ENCODE measurements around the gene PRR20D.
"Not testable (repeated sequence)": the region's sequence is repeated elsewhere in the genome, so short reads cannot be mapped to it uniquely, and the experiment has no call there.

Gene PRR20D

DNA sequence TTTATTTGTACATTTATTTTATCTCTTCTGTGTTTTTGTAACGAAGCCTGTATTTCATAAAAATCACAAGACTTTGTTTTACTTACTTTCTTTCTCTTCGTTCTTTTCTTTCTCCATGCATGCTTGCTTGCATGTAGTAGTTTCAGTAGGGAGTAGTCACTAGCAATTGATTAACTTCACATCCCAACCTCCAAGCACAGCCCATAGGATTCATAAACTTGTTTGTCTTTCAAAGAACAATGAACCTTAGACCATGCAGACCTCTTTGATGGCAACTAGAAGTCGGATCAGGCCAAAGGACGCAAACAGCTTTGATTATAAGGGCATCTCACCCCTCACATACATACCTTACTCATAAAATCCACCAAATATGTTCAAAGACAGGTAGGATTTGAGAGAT is 22.8 kb upstream of the PRR20D start:
- Histone ChIP-seq H3K4me1 (no peaks in the 10 kb centered on the region), H3K9ac (no peak overlapping the region), H3K9me3 (ENCODE audit: control insufficient read depth, low read length) (no peaks in the 10 kb centered on the region), H3K4me3 (ENCODE audit: low read depth, low read length) (no peak overlapping the region), H3K79me2 (no peaks in the 10 kb centered on the region), H3K27ac (no peak overlapping the region), H2AFZ (no peak overlapping the region), H3K36me3 (ENCODE audit: control insufficient read depth, insufficient read depth, low read length) (no peaks in the 10 kb centered on the region), H3K4me2 (ENCODE audit: low read length) (no peak overlapping the region), H3K27me3 (ENCODE audit: control insufficient read depth, insufficient read depth, low read length) (no peaks in the 10 kb centered on the region)
- TF ChIP-seq, protein P1, sequence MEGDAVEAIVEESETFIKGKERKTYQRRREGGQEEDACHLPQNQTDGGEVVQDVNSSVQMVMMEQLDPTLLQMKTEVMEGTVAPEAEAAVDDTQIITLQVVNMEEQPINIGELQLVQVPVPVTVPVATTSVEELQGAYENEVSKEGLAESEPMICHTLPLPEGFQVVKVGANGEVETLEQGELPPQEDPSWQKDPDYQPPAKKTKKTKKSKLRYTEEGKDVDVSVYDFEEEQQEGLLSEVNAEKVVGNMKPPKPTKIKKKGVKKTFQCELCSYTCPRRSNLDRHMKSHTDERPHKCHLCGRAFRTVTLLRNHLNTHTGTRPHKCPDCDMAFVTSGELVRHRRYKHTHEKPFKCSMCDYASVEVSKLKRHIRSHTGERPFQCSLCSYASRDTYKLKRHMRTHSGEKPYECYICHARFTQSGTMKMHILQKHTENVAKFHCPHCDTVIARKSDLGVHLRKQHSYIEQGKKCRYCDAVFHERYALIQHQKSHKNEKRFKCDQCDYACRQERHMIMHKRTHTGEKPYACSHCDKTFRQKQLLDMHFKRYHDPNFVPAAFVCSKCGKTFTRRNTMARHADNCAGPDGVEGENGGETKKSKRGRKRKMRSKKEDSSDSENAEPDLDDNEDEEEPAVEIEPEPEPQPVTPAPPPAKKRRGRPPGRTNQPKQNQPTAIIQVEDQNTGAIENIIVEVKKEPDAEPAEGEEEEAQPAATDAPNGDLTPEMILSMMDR (IDR thresholded peaks at IDR 0.05): no peak

DNA sequence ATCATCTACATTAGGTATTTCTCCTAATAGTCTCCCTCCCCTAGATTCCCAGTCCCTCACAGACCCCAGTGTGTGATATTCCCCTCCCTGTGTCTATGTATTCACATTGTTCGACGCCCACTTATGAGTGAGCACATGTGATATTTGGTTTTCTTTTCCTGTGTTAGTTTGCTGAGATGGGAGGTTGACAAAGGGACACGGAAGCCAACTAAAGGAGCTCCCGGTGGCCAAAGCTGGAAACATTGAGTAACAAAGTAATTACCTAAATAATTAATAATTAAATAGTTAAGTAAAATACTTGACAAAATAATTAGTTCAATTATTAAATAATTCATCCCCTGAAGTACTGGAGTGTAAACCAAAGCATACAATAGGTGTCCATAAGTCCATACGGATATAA is 21.4 kb upstream of the PRR20D start:
- no peaks in the 10 kb centered on the region for H3K27me3 ChIP-seq (ENCODE audit: control insufficient read depth, insufficient read depth, low read length)
- no peak overlapping the region for H3K4me2 ChIP-seq (ENCODE audit: low read length)
- TF ChIP-seq, protein P1 (IDR thresholded peaks at IDR 0.05): no peak
- H3K36me3 ChIP-seq (ENCODE audit: control insufficient read depth, insufficient read depth, low read length): no peaks in the 10 kb centered on the region
- H3K9me3 ChIP-seq (ENCODE audit: control insufficient read depth, low read length): no peaks in the 10 kb centered on the region
- H3K79me2 ChIP-seq: no peaks in the 10 kb centered on the region
- H3K4me3 ChIP-seq (ENCODE audit: low read depth, low read length): no peak overlapping the region
- no peak overlapping the region for H3K9ac ChIP-seq
- H3K4me1 ChIP-seq: no peaks in the 10 kb centered on the region
- no peak overlapping the region for H2AFZ ChIP-seq
- no peak overlapping the region for H3K27ac ChIP-seq

DNA sequence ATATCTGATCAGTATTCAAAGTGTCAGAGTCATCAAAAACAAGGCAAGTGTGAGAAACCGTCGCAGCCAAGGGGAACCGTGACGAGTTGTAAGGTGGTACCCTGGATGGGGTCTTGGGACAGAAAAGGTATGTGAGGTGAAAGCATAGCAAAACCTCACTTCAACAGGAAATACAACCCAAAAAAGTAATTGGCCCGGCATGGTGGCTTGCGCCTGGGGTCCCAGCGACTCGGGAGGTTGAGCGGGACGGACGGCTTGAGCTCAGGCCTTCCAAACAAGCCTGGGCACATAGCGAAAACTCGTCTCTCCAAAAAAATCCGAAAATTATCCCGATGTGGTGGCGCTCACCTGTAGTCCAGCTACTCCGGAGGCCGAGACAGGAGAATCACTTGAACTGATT is 20.7 kb upstream of the PRR20D start:
- not testable (repeated sequence) for H2AFZ ChIP-seq; H3K36me3 ChIP-seq (ENCODE audit: control insufficient read depth, insufficient read depth, low read length); H3K4me2 ChIP-seq (ENCODE audit: low read length); H3K9me3 ChIP-seq (ENCODE audit: control insufficient read depth, low read length); H3K4me1 ChIP-seq; H3K27me3 ChIP-seq (ENCODE audit: control insufficient read depth, insufficient read depth, low read length); H3K27ac ChIP-seq; H3K79me2 ChIP-seq; H3K9ac ChIP-seq; H3K4me3 ChIP-seq (ENCODE audit: low read depth, low read length)

DNA sequence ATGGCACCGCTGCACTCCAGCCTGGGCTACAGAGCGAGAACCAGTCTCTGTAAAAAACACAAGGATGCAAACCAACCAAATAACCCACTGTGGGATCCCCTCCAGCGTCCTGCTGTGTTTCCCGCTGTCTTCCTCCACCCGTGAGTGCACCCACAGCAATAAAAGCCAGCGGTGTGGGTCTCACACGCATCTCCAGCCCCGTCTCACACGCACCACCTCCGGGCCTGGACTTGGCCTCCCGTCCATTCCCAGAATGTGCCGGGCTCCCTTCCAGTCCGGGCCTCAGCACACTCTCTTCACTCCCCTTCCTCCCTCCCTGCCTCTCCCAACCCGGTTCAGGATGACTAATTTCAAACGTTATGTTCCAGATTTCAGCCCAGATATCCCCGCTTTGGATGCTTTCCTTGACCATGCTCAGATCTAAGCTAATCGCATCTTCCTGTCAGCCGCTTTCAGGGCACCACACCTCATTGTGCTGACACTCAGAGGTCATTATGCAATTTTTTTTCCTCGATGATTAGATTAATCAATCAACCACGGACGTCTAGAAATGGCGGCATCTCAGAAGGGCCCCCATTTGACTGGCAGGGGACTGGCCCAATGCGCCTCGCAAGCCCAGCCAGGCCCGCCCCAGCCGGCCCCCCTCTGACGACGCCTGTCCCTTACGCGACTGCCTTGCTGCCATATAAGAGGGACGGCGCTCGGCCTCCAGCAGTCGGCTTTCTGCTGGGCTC is 20.0 kb upstream of the PRR20D start, which contains the start of gene PRR20A:
PRR20A (plus strand) TSS at position 684 of the 734 bp plus-strand sequence. CDS start 387 bp downstream, outside the sequence.
- not testable (repeated sequence) for H3K4me1 ChIP-seq; H3K4me2 ChIP-seq (ENCODE audit: low read length); H3K27ac ChIP-seq; H3K9me3 ChIP-seq (ENCODE audit: control insufficient read depth, low read length); H3K36me3 ChIP-seq (ENCODE audit: control insufficient read depth, insufficient read depth, low read length); H3K79me2 ChIP-seq; H2AFZ ChIP-seq; H3K27me3 ChIP-seq (ENCODE audit: control insufficient read depth, insufficient read depth, low read length); H3K9ac ChIP-seq; H3K4me3 ChIP-seq (ENCODE audit: low read depth, low read length)

DNA sequence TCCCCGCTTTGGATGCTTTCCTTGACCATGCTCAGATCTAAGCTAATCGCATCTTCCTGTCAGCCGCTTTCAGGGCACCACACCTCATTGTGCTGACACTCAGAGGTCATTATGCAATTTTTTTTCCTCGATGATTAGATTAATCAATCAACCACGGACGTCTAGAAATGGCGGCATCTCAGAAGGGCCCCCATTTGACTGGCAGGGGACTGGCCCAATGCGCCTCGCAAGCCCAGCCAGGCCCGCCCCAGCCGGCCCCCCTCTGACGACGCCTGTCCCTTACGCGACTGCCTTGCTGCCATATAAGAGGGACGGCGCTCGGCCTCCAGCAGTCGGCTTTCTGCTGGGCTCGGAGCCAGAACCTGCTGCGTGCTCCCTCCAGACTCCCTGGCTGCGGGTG is 13.2 kb upstream of the PRR20D start, which contains the start of gene PRR20B:
PRR20B (plus strand) TSS at position 301 of the 400 bp plus-strand sequence. CDS start 387 bp downstream, outside the sequence.
- not testable (repeated sequence) for H3K36me3 ChIP-seq (ENCODE audit: control insufficient read depth, insufficient read depth, low read length); H2AFZ ChIP-seq; H3K27me3 ChIP-seq (ENCODE audit: control insufficient read depth, insufficient read depth, low read length); H3K9ac ChIP-seq; H3K4me1 ChIP-seq; H3K27ac ChIP-seq; H3K4me3 ChIP-seq (ENCODE audit: low read depth, low read length); H3K4me2 ChIP-seq (ENCODE audit: low read length); H3K9me3 ChIP-seq (ENCODE audit: control insufficient read depth, low read length); H3K79me2 ChIP-seq

DNA sequence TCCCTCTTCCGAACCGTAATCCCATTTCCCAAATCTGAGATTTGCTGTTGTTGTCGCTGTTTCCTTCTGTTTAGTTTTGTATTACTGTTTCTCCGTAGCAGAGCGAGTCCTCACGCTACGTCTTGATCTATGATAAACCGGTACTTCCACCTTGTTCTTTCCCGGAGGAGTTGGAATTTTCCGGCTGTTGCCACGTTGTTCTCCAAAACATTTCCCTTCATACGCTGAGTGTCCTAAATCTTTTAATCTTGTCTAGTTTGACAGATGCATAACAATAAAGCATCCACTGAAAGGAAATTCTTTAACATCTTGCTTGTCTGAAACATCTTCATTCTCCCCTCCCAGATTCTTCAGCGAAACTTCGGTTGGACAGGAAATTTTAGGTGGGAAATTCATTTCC is 12.3 kb upstream of the PRR20D start:
- H3K4me3 ChIP-seq (ENCODE audit: low read depth, low read length); H3K79me2 ChIP-seq; H2AFZ ChIP-seq; H3K9ac ChIP-seq; H3K27ac ChIP-seq; H3K4me1 ChIP-seq; H3K4me2 ChIP-seq (ENCODE audit: low read length); H3K36me3 ChIP-seq (ENCODE audit: control insufficient read depth, insufficient read depth, low read length); H3K27me3 ChIP-seq (ENCODE audit: control insufficient read depth, insufficient read depth, low read length); H3K9me3 ChIP-seq (ENCODE audit: control insufficient read depth, low read length): not testable (repeated sequence)

DNA sequence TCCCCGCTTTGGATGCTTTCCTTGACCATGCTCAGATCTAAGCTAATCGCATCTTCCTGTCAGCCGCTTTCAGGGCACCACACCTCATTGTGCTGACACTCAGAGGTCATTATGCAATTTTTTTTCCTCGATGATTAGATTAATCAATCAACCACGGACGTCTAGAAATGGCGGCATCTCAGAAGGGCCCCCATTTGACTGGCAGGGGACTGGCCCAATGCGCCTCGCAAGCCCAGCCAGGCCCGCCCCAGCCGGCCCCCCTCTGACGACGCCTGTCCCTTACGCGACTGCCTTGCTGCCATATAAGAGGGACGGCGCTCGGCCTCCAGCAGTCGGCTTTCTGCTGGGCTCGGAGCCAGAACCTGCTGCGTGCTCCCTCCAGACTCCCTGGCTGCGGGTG is 6.7 kb upstream of the PRR20D start, which contains the start of gene PRR20C:
PRR20C (plus strand) TSS at position 301 of the 400 bp plus-strand sequence. CDS start 387 bp downstream, outside the sequence.
- H3K79me2 ChIP-seq; H3K36me3 ChIP-seq (ENCODE audit: control insufficient read depth, insufficient read depth, low read length); H3K27me3 ChIP-seq (ENCODE audit: control insufficient read depth, insufficient read depth, low read length); H3K4me1 ChIP-seq; H3K27ac ChIP-seq; H3K4me3 ChIP-seq (ENCODE audit: low read depth, low read length); H2AFZ ChIP-seq; H3K9ac ChIP-seq; H3K9me3 ChIP-seq (ENCODE audit: control insufficient read depth, low read length); H3K4me2 ChIP-seq (ENCODE audit: low read length): not testable (repeated sequence)

DNA sequence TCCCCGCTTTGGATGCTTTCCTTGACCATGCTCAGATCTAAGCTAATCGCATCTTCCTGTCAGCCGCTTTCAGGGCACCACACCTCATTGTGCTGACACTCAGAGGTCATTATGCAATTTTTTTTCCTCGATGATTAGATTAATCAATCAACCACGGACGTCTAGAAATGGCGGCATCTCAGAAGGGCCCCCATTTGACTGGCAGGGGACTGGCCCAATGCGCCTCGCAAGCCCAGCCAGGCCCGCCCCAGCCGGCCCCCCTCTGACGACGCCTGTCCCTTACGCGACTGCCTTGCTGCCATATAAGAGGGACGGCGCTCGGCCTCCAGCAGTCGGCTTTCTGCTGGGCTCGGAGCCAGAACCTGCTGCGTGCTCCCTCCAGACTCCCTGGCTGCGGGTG is 6.5 kb downstream of the PRR20D start, which contains the start of gene PRR20E:
PRR20E (plus strand) TSS at position 301 of the 400 bp plus-strand sequence. CDS start 387 bp downstream, outside the sequence.
- not testable (repeated sequence) for H3K27ac ChIP-seq; H3K4me2 ChIP-seq (ENCODE audit: low read length); H3K4me1 ChIP-seq; H3K36me3 ChIP-seq (ENCODE audit: control insufficient read depth, insufficient read depth, low read length); H3K9ac ChIP-seq; H3K79me2 ChIP-seq; H3K4me3 ChIP-seq (ENCODE audit: low read depth, low read length); H2AFZ ChIP-seq; H3K9me3 ChIP-seq (ENCODE audit: control insufficient read depth, low read length); H3K27me3 ChIP-seq (ENCODE audit: control insufficient read depth, insufficient read depth, low read length)
